Prostate gland (tissue), 2 donors: ENCODE data around the gene IFT74. TPM values are rescaled to one million over a fixed set of nuclear protein-coding genes. Genes with fewer than 3 reads are reported as not detected.

Experiments used
- DNase-seq: peaks from one replicate; pipeline ENCODE4 v3.0.0-alpha.2; 2019; ENCODE audit warnings: low spot score
- H3K27ac ChIP-seq, 2 donors: fragments of 200-600 bp; sonication (generic); 2 replicates each; pipeline ENCODE4 v1.5.1; 2017 to 2019
- H3K27me3 ChIP-seq: fragments of 200-600 bp; sonication (generic); replicated peaks from 2 replicates; pipeline ENCODE4 v1.5.1; 2019; ENCODE audit not compliant: insufficient read depth
- H3K36me3 ChIP-seq, 2 donors: fragments of 200-600 bp; sonication (generic); 1 replicate in 1 of 2; 2 replicates in 1 of 2; pipeline versions ENCODE4 v1.5.1 to v1.8.1; 2017 to 2019
- H3K4me1 ChIP-seq: fragments of 200-600 bp; sonication (generic); replicated peaks from 2 replicates; pipeline ENCODE4 v1.5.1; 2019
- H3K4me3 ChIP-seq, 2 donors: fragments of 200-600 bp; sonication (generic); 2 replicates each; pipeline ENCODE4 v1.5.1; 2017 to 2019
- H3K9me3 ChIP-seq: fragments of 200-600 bp; sonication (generic); 2 replicates; pipeline ENCODE4 v1.5.1; 2017
- POLR2A ChIP-seq: fragments of 450-650 bp; IDR thresholded peaks from one replicate; pipeline ENCODE4 v1.6.1; 2016; ENCODE audit warnings: antibody characterized with exemption, mild to moderate bottlenecking
- POLR2AphosphoS5 ChIP-seq: sonication (generic); formaldehyde crosslinking; IDR thresholded peaks from one replicate; pipeline ENCODE4 v1.6.1; 2017; ENCODE audit warnings: antibody characterized with exemption
- WGBS: methylation state at CpG from one replicate; pipeline ENCODE4 v1.1.5; 2018; 5-methylcytosine and 5-hydroxymethylcytosine counted together
- intact Hi-C: fragments of 100-400 bp; cut with DNase I; formaldehyde crosslinking; loops from one replicate; pipeline ENCODE4 v1.14.2; 2022
- total RNA-seq, 2 donors: library from RNA; depleted of rRNA; stranded (reverse); fragments of >200 nt; gene quantifications; one replicate each; pipeline ENCODE4 v1.1.0, GENCODE V29; 2016
- TF ChIP-seq, protein P1 (sequence below), 4 experiments: fragments of 200-600 bp in 2 of 4; fragments of 450-650 bp in 2 of 4; sonication (generic) in 2 of 4; IDR thresholded peaks; 1 replicate in 3 of 4; 2 replicates in 1 of 4; pipeline ENCODE4 v1.5.1; 2016 to 2019; ENCODE audit warnings: antibody characterized with exemption in 4 of 4, mild to moderate bottlenecking in 2 of 4, moderate library complexity in 2 of 4

The IFT74 gene
- total RNA-seq, 2 donors from 2014 or later, result 15.1 to 16.5 TPM

GRCh38 chr9:27094640-27095298 is 138.6 kb downstream of the IFT74 start:
- no peak for DNase-seq
- no peaks in the 10 kb centered on the region for H3K36me3 ChIP-seq
- no peaks in the 10 kb centered on the region for H3K9me3 ChIP-seq
- peak overlapping the region in 1 of 2 donors; percentile 26 for H3K27ac ChIP-seq
- 13% methylated on average over 3 of the region's 3 CpGs for WGBS
- H3K4me3 ChIP-seq, result no peak overlapping the region
- TF ChIP-seq POLR2AphosphoS5, result peak; percentile 16
- TF ChIP-seq, protein P1, sequence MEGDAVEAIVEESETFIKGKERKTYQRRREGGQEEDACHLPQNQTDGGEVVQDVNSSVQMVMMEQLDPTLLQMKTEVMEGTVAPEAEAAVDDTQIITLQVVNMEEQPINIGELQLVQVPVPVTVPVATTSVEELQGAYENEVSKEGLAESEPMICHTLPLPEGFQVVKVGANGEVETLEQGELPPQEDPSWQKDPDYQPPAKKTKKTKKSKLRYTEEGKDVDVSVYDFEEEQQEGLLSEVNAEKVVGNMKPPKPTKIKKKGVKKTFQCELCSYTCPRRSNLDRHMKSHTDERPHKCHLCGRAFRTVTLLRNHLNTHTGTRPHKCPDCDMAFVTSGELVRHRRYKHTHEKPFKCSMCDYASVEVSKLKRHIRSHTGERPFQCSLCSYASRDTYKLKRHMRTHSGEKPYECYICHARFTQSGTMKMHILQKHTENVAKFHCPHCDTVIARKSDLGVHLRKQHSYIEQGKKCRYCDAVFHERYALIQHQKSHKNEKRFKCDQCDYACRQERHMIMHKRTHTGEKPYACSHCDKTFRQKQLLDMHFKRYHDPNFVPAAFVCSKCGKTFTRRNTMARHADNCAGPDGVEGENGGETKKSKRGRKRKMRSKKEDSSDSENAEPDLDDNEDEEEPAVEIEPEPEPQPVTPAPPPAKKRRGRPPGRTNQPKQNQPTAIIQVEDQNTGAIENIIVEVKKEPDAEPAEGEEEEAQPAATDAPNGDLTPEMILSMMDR (IDR thresholded peaks at IDR 0.05), result no peak
- intact Hi-C loops, result no loop called here
- H3K4me1 ChIP-seq, result no peaks in the 10 kb centered on the region
- H3K27me3 ChIP-seq, result no peaks in the 10 kb centered on the region

DNA sequence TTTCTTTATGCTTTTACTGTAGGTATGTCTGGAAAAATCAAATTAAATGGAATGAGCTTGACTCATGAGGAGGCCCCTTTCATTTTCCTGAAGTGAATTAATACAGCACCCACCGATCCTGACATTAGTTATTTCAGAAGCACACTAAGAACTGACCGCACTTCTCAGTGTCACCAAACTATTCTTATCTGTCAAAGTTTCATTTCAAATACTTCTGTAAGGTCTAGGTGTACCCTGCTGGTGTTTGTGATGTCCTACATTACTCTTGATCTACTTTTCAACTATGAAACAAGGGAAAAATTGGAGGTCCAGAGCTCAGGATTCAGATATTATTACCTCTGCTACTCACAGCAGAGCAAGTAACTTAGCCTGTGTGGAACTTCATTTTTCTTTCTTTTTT is 151.0 kb downstream of the IFT74 start:
- DNase-seq, result no peak
- Histone ChIP-seq H3K27me3 (no peaks in the 10 kb centered on the region), H3K36me3 (no peaks in the 10 kb centered on the region), H3K4me3 (no peak overlapping the region), H3K9me3 (no peaks in the 10 kb centered on the region), H3K4me1 (no peaks in the 10 kb centered on the region), H3K27ac (no peak overlapping the region)
- intact Hi-C loops, result no loop called here
- WGBS, result 80% methylated on average over 2 of the region's 2 CpGs
- TF ChIP-seq POLR2AphosphoS5 (no peak), POLR2A (no peak)
- TF ChIP-seq, protein P1 (IDR thresholded peaks at IDR 0.05), result no peak

DNA sequence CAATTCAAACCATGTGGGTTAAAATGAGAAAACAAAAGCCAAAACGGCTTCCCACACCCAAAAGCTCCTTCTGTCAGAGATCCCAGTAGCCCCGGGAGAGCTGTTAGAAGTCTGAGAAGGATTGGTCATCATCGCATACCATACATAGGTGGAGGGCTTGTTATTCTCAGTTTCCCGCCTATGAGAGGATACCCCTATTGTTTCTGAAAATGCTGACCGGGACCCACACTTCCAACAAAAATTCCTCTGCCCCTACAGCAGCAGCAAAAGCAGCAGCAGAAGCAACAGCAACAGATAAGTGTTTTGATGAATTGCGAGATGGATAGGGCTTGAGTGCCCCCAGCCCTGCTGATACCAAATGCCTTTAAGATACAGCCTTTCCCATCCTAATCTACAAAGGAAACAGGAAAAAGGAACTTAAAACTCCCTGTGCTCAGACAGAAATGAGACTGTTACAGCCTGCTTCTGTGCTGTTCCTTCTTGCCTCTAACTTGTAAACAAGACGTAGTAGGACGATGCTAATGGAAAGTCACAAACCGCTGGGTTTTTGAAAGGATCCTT is 152.8 kb downstream of the IFT74 start, which contains the start of gene TEK:
Gene TEK, plus strand, starts transcription at position 245 of the 561 bp plus-strand sequence. CDS start 366 bp downstream, outside the sequence.
- no peak within 1 kb of the TSS for H3K4me3 ChIP-seq
- no peaks in the 10 kb centered on the region for H3K4me1 ChIP-seq
- no peaks in the 10 kb centered on the region for H3K36me3 ChIP-seq
- H3K9me3 ChIP-seq, result no peaks in the 10 kb centered on the region
- no peak for DNase-seq
- TF ChIP-seq POLR2A (no peak), POLR2AphosphoS5 (no peak)
- TF ChIP-seq, protein P1 (IDR thresholded peaks at IDR 0.05), result no peak
- 23% methylated on average over 9 of the region's 9 CpGs for WGBS
- H3K27ac ChIP-seq, result no peak within 1 kb of the TSS
- intact Hi-C loops, result no loop called here
- no peaks in the 10 kb centered on the region for H3K27me3 ChIP-seq

GRCh38 chr9:27109621-27110020 is 153.4 kb downstream of the IFT74 start:
- Histone ChIP-seq H3K36me3 (no peaks in the 10 kb centered on the region), H3K27me3 (no peaks in the 10 kb centered on the region), H3K4me1 (no peaks in the 10 kb centered on the region), H3K4me3 (no peak overlapping the region), H3K9me3 (no peaks in the 10 kb centered on the region), H3K27ac (no peak overlapping the region)
- 28% methylated on average over 2 of the region's 2 CpGs for WGBS
- intact Hi-C loops, result no loop called here
- TF ChIP-seq POLR2AphosphoS5, result no peak
- TF ChIP-seq POLR2A, result no peak
- TF ChIP-seq, protein P1 (IDR thresholded peaks at IDR 0.05), result no peak
- no peak for DNase-seq

DNA sequence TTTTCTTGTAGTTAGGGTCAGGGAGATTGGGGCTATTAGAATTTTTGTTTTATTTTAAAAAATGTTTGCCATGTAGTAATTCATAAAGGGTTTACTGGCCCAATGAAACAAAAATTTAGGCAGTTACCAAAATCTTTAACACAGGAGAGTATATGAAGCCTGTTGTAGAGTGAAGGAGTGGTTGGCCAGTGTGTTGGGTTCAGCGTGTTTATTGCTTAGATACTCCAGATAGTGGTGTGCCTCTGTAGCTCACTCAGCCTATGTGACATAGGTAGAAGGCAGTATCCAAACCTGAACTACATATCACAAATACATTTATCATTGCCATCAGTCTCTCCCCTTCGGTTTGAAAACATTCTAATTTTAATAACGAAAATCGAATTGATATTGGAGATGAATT is 154.0 kb downstream of the IFT74 start:
- intact Hi-C loops, result no loop called here
- Histone ChIP-seq H3K27me3 (no peaks in the 10 kb centered on the region), H3K36me3 (no peaks in the 10 kb centered on the region), H3K27ac (no peak overlapping the region), H3K4me1 (no peaks in the 10 kb centered on the region), H3K4me3 (no peak overlapping the region), H3K9me3 (no peaks in the 10 kb centered on the region)
- no peak for DNase-seq
- TF ChIP-seq POLR2A (no peak), POLR2AphosphoS5 (no peak)
- TF ChIP-seq, protein P1 (IDR thresholded peaks at IDR 0.05), result no peak
- WGBS, result 58% methylated on average over 4 of the region's 4 CpGs
